Fibroblast of lung (primary cell): ENCODE data around the gene DRD4.
A peak's percentile ranks its signal among the peaks of the same experiment; 100 is the strongest.

Experiments
- EZH2 ChIP-seq: IDR thresholded peaks from 2 replicates; pipeline ENCODE4 v1.5.1; 2012; ENCODE audit warnings: low read length, control low read depth, mild to moderate bottlenecking; ENCODE audit errors: missing control alignments
- TF ChIP-seq, protein P1 (sequence below), 2 donors: IDR thresholded peaks in 1 of 2; conservative IDR thresholded peaks in 1 of 2; 1 replicate in 1 of 2; 2 replicates in 1 of 2; pipeline ENCODE4 v1.5.1; 2011 to 2012; ENCODE audit warnings: low read length in 2 of 2, control low read depth in 1 of 2, inconsistent platforms in 1 of 2, low read depth in 1 of 2, mild to moderate bottlenecking in 1 of 2

GRCh38 chr11:662689-663274 is 25.7 kb downstream of the DRD4 start:
- TF ChIP-seq, protein P1, sequence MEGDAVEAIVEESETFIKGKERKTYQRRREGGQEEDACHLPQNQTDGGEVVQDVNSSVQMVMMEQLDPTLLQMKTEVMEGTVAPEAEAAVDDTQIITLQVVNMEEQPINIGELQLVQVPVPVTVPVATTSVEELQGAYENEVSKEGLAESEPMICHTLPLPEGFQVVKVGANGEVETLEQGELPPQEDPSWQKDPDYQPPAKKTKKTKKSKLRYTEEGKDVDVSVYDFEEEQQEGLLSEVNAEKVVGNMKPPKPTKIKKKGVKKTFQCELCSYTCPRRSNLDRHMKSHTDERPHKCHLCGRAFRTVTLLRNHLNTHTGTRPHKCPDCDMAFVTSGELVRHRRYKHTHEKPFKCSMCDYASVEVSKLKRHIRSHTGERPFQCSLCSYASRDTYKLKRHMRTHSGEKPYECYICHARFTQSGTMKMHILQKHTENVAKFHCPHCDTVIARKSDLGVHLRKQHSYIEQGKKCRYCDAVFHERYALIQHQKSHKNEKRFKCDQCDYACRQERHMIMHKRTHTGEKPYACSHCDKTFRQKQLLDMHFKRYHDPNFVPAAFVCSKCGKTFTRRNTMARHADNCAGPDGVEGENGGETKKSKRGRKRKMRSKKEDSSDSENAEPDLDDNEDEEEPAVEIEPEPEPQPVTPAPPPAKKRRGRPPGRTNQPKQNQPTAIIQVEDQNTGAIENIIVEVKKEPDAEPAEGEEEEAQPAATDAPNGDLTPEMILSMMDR (conservative IDR thresholded peaks at IDR 0.05 in 1 of 2, IDR thresholded peaks at IDR 0.05 in 1 of 2; ENCODE audit: low read depth in 1 of 2, low read length in 2 of 2) = peak; percentile 73 to 75
- TF ChIP-seq EZH2 = no peak
